H9 (cell line): Measurements from ENCODE around the gene EMC8. TPM values are rescaled to one million over a fixed set of nuclear protein-coding genes. Genes with fewer than 3 reads are reported as not detected.
"Not testable (repeated sequence)": the region's sequence is repeated elsewhere in the genome, so short reads cannot be mapped to it uniquely, and the experiment has no call there.

ENCODE experiments used
- DNase-seq: peaks from one replicate; pipeline ENCODE4 v3.0.0-alpha.2; 2017
- H2AFZ ChIP-seq: one replicate; pipeline ENCODE4 v1.6.1; 2013; ENCODE audit warnings: mild to moderate bottlenecking, low read length, control low read depth, moderate library complexity
- H2AK5ac ChIP-seq: 2 replicates; pipeline ENCODE4 v1.6.1; 2013; ENCODE audit warnings: low read length, control low read depth, mixed read lengths; ENCODE audit not compliant: insufficient read length
- H2BK120ac ChIP-seq: one replicate; pipeline ENCODE4 v1.6.1; 2013; ENCODE audit warnings: low read depth, mild to moderate bottlenecking, low read length, control low read depth, inconsistent platforms; ENCODE audit not compliant: poor library complexity, severe bottlenecking
- H2BK12ac ChIP-seq: 2 replicates; pipeline ENCODE4 v1.6.1; 2013; ENCODE audit warnings: low read length, control low read depth, mixed read lengths, low read depth; ENCODE audit not compliant: insufficient read length
- H2BK15ac ChIP-seq: 2 replicates; pipeline ENCODE4 v1.6.1; 2013; ENCODE audit warnings: low read depth, low read length, control low read depth
- H2BK20ac ChIP-seq: one replicate; pipeline ENCODE4 v1.6.1; 2013; ENCODE audit warnings: low read depth, mild to moderate bottlenecking, low read length, control low read depth, inconsistent platforms; ENCODE audit not compliant: poor library complexity, severe bottlenecking
- H2BK5ac ChIP-seq: 2 replicates; pipeline ENCODE4 v1.6.1; 2013; ENCODE audit warnings: low read length, control low read depth, mixed read lengths; ENCODE audit not compliant: insufficient read length
- H3K14ac ChIP-seq: 2 replicates; pipeline ENCODE4 v1.6.1; 2013; ENCODE audit warnings: low read length, control low read depth; ENCODE audit not compliant: insufficient read depth
- H3K18ac ChIP-seq: 2 replicates; pipeline ENCODE4 v1.6.1; 2013; ENCODE audit warnings: low read depth, mild to moderate bottlenecking, mixed read lengths, low read length, control low read depth; ENCODE audit not compliant: insufficient read length
- H3K23ac ChIP-seq: 2 replicates; pipeline ENCODE4 v1.6.1; 2013; ENCODE audit warnings: low read length, control low read depth, mixed read lengths, low read depth; ENCODE audit not compliant: insufficient read length
- H3K23me2 ChIP-seq: 2 replicates; pipeline ENCODE4 v1.6.1; 2013; ENCODE audit warnings: low read depth, mild to moderate bottlenecking, mixed read lengths, low read length, control low read depth; ENCODE audit not compliant: insufficient read length, poor library complexity, severe bottlenecking
- H3K27ac ChIP-seq: 2 replicates; pipeline ENCODE4 v1.5.1; 2013; ENCODE audit warnings: low read length, control low read depth, mixed read lengths, low read depth; ENCODE audit not compliant: insufficient read length
- H3K27me3 ChIP-seq: 2 replicates; pipeline ENCODE4 v1.6.1; 2013; ENCODE audit warnings: low read length, control low read depth, inconsistent platforms; ENCODE audit not compliant: insufficient read depth
- H3K4ac ChIP-seq: 2 replicates; pipeline ENCODE4 v1.6.1; 2013; ENCODE audit warnings: low read depth, mild to moderate bottlenecking, control low read depth, inconsistent platforms, low read length, moderate library complexity
- H3K4me1 ChIP-seq: 2 replicates; pipeline ENCODE4 v1.6.1; 2013; ENCODE audit warnings: low read length, control low read depth, inconsistent platforms; ENCODE audit not compliant: insufficient read depth
- H3K4me2 ChIP-seq: 2 replicates; pipeline ENCODE4 v1.6.1; 2013; ENCODE audit warnings: low read length, control low read depth, mixed read lengths; ENCODE audit not compliant: insufficient read length, insufficient read depth
- H3K56ac ChIP-seq: 2 replicates; pipeline ENCODE4 v1.6.1; 2013; ENCODE audit warnings: low read depth, mild to moderate bottlenecking, mixed read lengths, low read length, control low read depth; ENCODE audit not compliant: insufficient read length
- H3K79me1 ChIP-seq: 2 replicates; pipeline ENCODE4 v1.6.1; 2013; ENCODE audit warnings: low read depth, mild to moderate bottlenecking, moderate library complexity, low read length, control low read depth, inconsistent platforms; ENCODE audit not compliant: insufficient read depth, poor library complexity, severe bottlenecking
- H3K79me2 ChIP-seq: 2 replicates; pipeline ENCODE4 v1.6.1; 2013; ENCODE audit warnings: low read length, control low read depth, inconsistent platforms; ENCODE audit not compliant: insufficient read depth
- H3K9ac ChIP-seq: 2 replicates; pipeline ENCODE4 v1.6.1; 2013; ENCODE audit warnings: low read length, control low read depth, mixed read lengths; ENCODE audit not compliant: insufficient read length; ENCODE audit errors: extremely low read depth
- H3K9me3 ChIP-seq: one replicate; pipeline ENCODE4 v1.6.1; 2013; ENCODE audit warnings: low read depth, low read length, inconsistent platforms; ENCODE audit not compliant: control insufficient read depth
- H3T11ph ChIP-seq: one replicate; pipeline ENCODE4 v1.6.1; 2013; ENCODE audit warnings: mild to moderate bottlenecking, low read length, control low read depth, inconsistent platforms
- H4K20me1 ChIP-seq: one replicate; pipeline ENCODE4 v1.6.1; 2013; ENCODE audit not compliant: control insufficient read depth, insufficient read length, insufficient read depth
- H4K5ac ChIP-seq: 2 replicates; pipeline ENCODE4 v1.6.1; 2013; ENCODE audit warnings: low read depth, mild to moderate bottlenecking, mixed read lengths, low read length, control low read depth; ENCODE audit not compliant: insufficient read length
- H4K8ac ChIP-seq: replicated peaks from 2 replicates; pipeline ENCODE4 v1.6.1; 2013; ENCODE audit warnings: low read length, control low read depth, mixed read lengths, low read depth; ENCODE audit not compliant: insufficient read length
- H4K91ac ChIP-seq: 2 replicates; pipeline ENCODE4 v1.6.1; 2013; ENCODE audit warnings: low read depth, mild to moderate bottlenecking, moderate library complexity, mixed read lengths, low read length, control low read depth; ENCODE audit not compliant: insufficient read length
- H3K27ac Mint-ChIP-seq, 3 experiments: 2 replicates in 2 of 3; 3 replicates in 1 of 3; pipeline ENCODE4 v1.8.0; 2020 to 2021; ENCODE audit warnings: mixed read lengths in 3 of 3, mild to moderate bottlenecking in 1 of 3, moderate library complexity in 1 of 3
- H3K27me3 Mint-ChIP-seq: 2 replicates; pipeline ENCODE4 v1.8.0; 2021; ENCODE audit warnings: low read depth, mild to moderate bottlenecking, moderate library complexity, mixed read lengths
- H3K36me3 Mint-ChIP-seq, 3 experiments: 2 replicates in 2 of 3; 3 replicates in 1 of 3; pipeline ENCODE4 v1.8.0; 2020 to 2021; ENCODE audit warnings: low read depth in 3 of 3, mixed read lengths in 3 of 3; ENCODE audit not compliant: insufficient read depth in 1 of 3
- H3K4me1 Mint-ChIP-seq, 2 experiments: 2 replicates each; pipeline ENCODE4 v1.8.0; 2020; ENCODE audit warnings: mixed read lengths in 2 of 2
- H3K4me3 Mint-ChIP-seq, 2 experiments: 2 replicates in 1 of 2; 3 replicates in 1 of 2; pipeline ENCODE4 v1.8.0; 2020 to 2021; ENCODE audit warnings: mild to moderate bottlenecking in 2 of 2, mixed read lengths in 2 of 2, moderate library complexity in 1 of 2
- H3K9me3 Mint-ChIP-seq, 2 experiments: 2 replicates in 1 of 2; 3 replicates in 1 of 2; pipeline ENCODE4 v1.8.0; 2020; ENCODE audit warnings: mild to moderate bottlenecking in 2 of 2, mixed read lengths in 2 of 2, moderate library complexity in 1 of 2
- CTCF ChIP-seq: fragments of 200-600 bp; sonication (generic); conservative IDR thresholded peaks from 3 replicates; pipeline ENCODE4 v1.8.0; 2021; ENCODE audit warnings: antibody characterized with exemption, mild to moderate bottlenecking
- WGBS: extraction: QIAGEN DNeasy Blood & Tissue Kit; methylation state at CpG from one replicate; pipeline ENCODE4 v1.1.7; 2013; ENCODE audit warnings: missing lambda C conversion rate, low lambda C conversion rate, mixed read lengths; ENCODE audit not compliant: insufficient read length; ENCODE audit errors: extremely low coverage; 5-methylcytosine and 5-hydroxymethylcytosine counted together
- total RNA-seq: library from RNA; stranded (reverse); gene quantifications from 2 replicates; pipeline ENCODE4 v1.2.1, GENCODE V29; 2021

Gene EMC8
- total RNA-seq, 1 experiment from 2014 or later, result 52.3 TPM

- Mint-ChIP-seq H3K9me3 (no peaks in the 10 kb centered on the region; a peak in 1 of 5 replicates), H3K27ac (no peak overlapping the region; a peak in 1 of 7 replicates), H3K27me3 (peaks cover 11% of the 10 kb centered on the region), H3K4me1 (peaks cover 5 to 10% of the 10 kb centered on the region in 2 experiments), H3K36me3 (peaks cover 30 to 42% (median 33%) of the 10 kb centered on the region in 3 experiments), H3K4me3 (no peak overlapping the region)
- Histone ChIP-seq H3T11ph (no peak overlapping the region), H2AK5ac (no peak overlapping the region), H2BK15ac (no peak overlapping the region), H2BK5ac (no peak overlapping the region), H3K4ac (no peak overlapping the region), H3K56ac (no peak overlapping the region), H3K18ac (no peak overlapping the region), H3K9ac (no peak overlapping the region), H4K20me1 (no peaks in the 10 kb centered on the region), H2BK12ac (no peak overlapping the region), H4K91ac (no peak overlapping the region), H3K23me2 (no peaks in the 10 kb centered on the region), H3K9me3 (no peaks in the 10 kb centered on the region), H3K4me1 (no peaks in the 10 kb centered on the region), H3K79me2 (no peaks in the 10 kb centered on the region; the same call in 1 of the 2 replicates), H3K27me3 (no peaks in the 10 kb centered on the region; the same call in 1 of the 2 replicates), H2BK20ac (no peak overlapping the region), H3K14ac (no peak overlapping the region), H3K27ac (no peak overlapping the region), H3K23ac (no peak overlapping the region), H2BK120ac (no peak overlapping the region), H3K4me2 (no peak overlapping the region), H3K79me1 (no peaks in the 10 kb centered on the region), H4K8ac (no peak overlapping the region), H2AFZ (no peak overlapping the region), H4K5ac (no peak overlapping the region)
- TF ChIP-seq CTCF, result no peak
- DNase-seq, result no peak
- WGBS, result no CpG with 5 or more reads among the region's 7 CpGs
Observed at GRCh38 chr16:85808926-85809325, 9.6 kb upstream of the EMC8 start.

- not testable (repeated sequence) for H4K91ac ChIP-seq, H4K20me1 ChIP-seq, H2BK20ac ChIP-seq, H3K4ac ChIP-seq, H3T11ph ChIP-seq, H2BK5ac ChIP-seq, H3K4me1 Mint-ChIP-seq, H2BK15ac ChIP-seq, H3K79me2 ChIP-seq, H3K9ac ChIP-seq, H3K4me2 ChIP-seq, H3K4me1 ChIP-seq, H3K14ac ChIP-seq, H3K27ac Mint-ChIP-seq, H3K23me2 ChIP-seq, H4K8ac ChIP-seq, H3K79me1 ChIP-seq, H3K27me3 Mint-ChIP-seq, H3K9me3 ChIP-seq, H3K23ac ChIP-seq, H2BK120ac ChIP-seq, DNase-seq, H3K56ac ChIP-seq, H4K5ac ChIP-seq, H2AFZ ChIP-seq, H3K27me3 ChIP-seq, H3K9me3 Mint-ChIP-seq, H3K27ac ChIP-seq, H3K18ac ChIP-seq, H2BK12ac ChIP-seq, H2AK5ac ChIP-seq, H3K4me3 Mint-ChIP-seq
- no CpG with 5 or more reads among the region's 27 CpGs for WGBS
- H3K36me3 Mint-ChIP-seq, result peaks cover 38 to 51% (median 40%) of the 10 kb centered on the region in 3 experiments
Observed at GRCh38 chr16:85808104-85808503, 8.8 kb upstream of the EMC8 start.
